Measurements from ENCODE around the gene GTF2F1. TPM values are rescaled to one million over a fixed set of nuclear protein-coding genes. Genes with fewer than 3 reads are reported as not detected.
A peak's percentile ranks its signal among the peaks of the same experiment; 100 is the strongest.
"Not testable (repeated sequence)": the region's sequence is repeated elsewhere in the genome, so short reads cannot be mapped to it uniquely, and the experiment has no call there.

Gene GTF2F1
- polyA plus RNA-seq, 4 donors: 63.2 to 101 (median 64.7) TPM

GRCh38 chr19:6400062-6400944, 7.3 kb upstream of the GTF2F1 start:
- FAIRE-seq; H3K27me3 ChIP-seq (ENCODE audit: control insufficient read depth in 3 of 3, insufficient read depth in 3 of 3, low read length in 3 of 3); DNase-seq; H3K36me3 ChIP-seq (ENCODE audit: control insufficient read depth in 3 of 3, insufficient read depth in 2 of 3, low read depth in 1 of 3, low read length in 3 of 3); H3K4me3 ChIP-seq (ENCODE audit: low read depth in 1 of 3, low read length in 3 of 3); H3K9me3 ChIP-seq (ENCODE audit: control insufficient read depth in 2 of 2, insufficient read depth in 1 of 2, low read depth in 1 of 2, low read length in 1 of 2); H3K27ac ChIP-seq (ENCODE audit: low read depth in 1 of 3, low read length in 2 of 3): not testable (repeated sequence)
- H3K4me1 ChIP-seq (ENCODE audit: control insufficient read depth in 3 of 3, insufficient read depth in 2 of 3, low read depth in 1 of 3, low read length in 2 of 3): peaks cover 0 to 25% (median 0%) of the 10 kb centered on the region in 3 donors
- WGBS, 3 donors: 84 to 89% (median 84%) methylated on average over 23 of the region's 23 CpGs

GRCh38 chr19:6396305-6396704, 3.3 kb upstream of the GTF2F1 start:
- peaks cover 0 to 11% (median 0%) of the 10 kb centered on the region in 3 donors for H3K4me1 ChIP-seq (ENCODE audit: control insufficient read depth in 3 of 3, insufficient read depth in 2 of 3, low read depth in 1 of 3, low read length in 2 of 3)
- no peak overlapping the region for H3K27ac ChIP-seq (ENCODE audit: low read depth in 1 of 3, low read length in 2 of 3)
- WGBS, 3 donors: 92 to 97% (median 94%) methylated on average over 12 of the region's 12 CpGs
- DNase-seq: no peak
- no peak overlapping the region for H3K4me3 ChIP-seq (ENCODE audit: low read depth in 1 of 3, low read length in 3 of 3)
- no peak for FAIRE-seq
- no peaks in the 10 kb centered on the region for H3K27me3 ChIP-seq (ENCODE audit: control insufficient read depth in 3 of 3, insufficient read depth in 3 of 3, low read length in 3 of 3)
- H3K9me3 ChIP-seq (ENCODE audit: control insufficient read depth in 2 of 2, insufficient read depth in 1 of 2, low read depth in 1 of 2, low read length in 1 of 2): no peaks in the 10 kb centered on the region
- H3K36me3 ChIP-seq (ENCODE audit: control insufficient read depth in 3 of 3, insufficient read depth in 2 of 3, low read depth in 1 of 3, low read length in 3 of 3): peaks cover 0 to 5% (median 0%) of the 10 kb centered on the region in 3 donors

GRCh38 chr19:6394831-6395230, 1.9 kb upstream of the GTF2F1 start:
- WGBS, 3 donors: 93 to 96% (median 94%) methylated on average over 3 of the region's 3 CpGs

GRCh38 chr19:6393983-6394412, 1.0 kb upstream of the GTF2F1 start:
- peaks cover 0 to 17% (median 5%) of the 10 kb centered on the region in 3 donors for H3K36me3 ChIP-seq (ENCODE audit: control insufficient read depth in 3 of 3, insufficient read depth in 2 of 3, low read depth in 1 of 3, low read length in 3 of 3)
- 26 to 33% (median 31%) methylated on average over 14 of the region's 14 CpGs for WGBS, 3 donors
- peak overlapping the region in 2 of 3 donors; percentile 81 to 86 for H3K4me3 ChIP-seq (ENCODE audit: low read depth in 1 of 3, low read length in 3 of 3)
- no peaks in the 10 kb centered on the region for H3K27me3 ChIP-seq (ENCODE audit: control insufficient read depth in 3 of 3, insufficient read depth in 3 of 3, low read length in 3 of 3)
- H3K27ac ChIP-seq (ENCODE audit: low read depth in 1 of 3, low read length in 2 of 3): peak overlapping the region; percentile 39 to 97 (median 95)
- peaks cover 0 to 11% (median 0%) of the 10 kb centered on the region in 3 donors for H3K4me1 ChIP-seq (ENCODE audit: control insufficient read depth in 3 of 3, insufficient read depth in 2 of 3, low read depth in 1 of 3, low read length in 2 of 3)
- no peak for DNase-seq
- no peaks in the 10 kb centered on the region for H3K9me3 ChIP-seq (ENCODE audit: control insufficient read depth in 2 of 2, insufficient read depth in 1 of 2, low read depth in 1 of 2, low read length in 1 of 2)
- FAIRE-seq: no peak

More at GRCh38 chr19:6394831-6395230, 1.9 kb upstream of the GTF2F1 start:
- no peak for DNase-seq
- Histone ChIP-seq H3K4me1 (ENCODE audit: control insufficient read depth in 3 of 3, insufficient read depth in 2 of 3, low read depth in 1 of 3, low read length in 2 of 3) (peaks cover 0 to 11% (median 0%) of the 10 kb centered on the region in 3 donors), H3K9me3 (ENCODE audit: control insufficient read depth in 2 of 2, insufficient read depth in 1 of 2, low read depth in 1 of 2, low read length in 1 of 2) (no peaks in the 10 kb centered on the region), H3K27me3 (ENCODE audit: control insufficient read depth in 3 of 3, insufficient read depth in 3 of 3, low read length in 3 of 3) (no peaks in the 10 kb centered on the region), H3K36me3 (ENCODE audit: control insufficient read depth in 3 of 3, insufficient read depth in 2 of 3, low read depth in 1 of 3, low read length in 3 of 3) (peaks cover 0 to 10% (median 1%) of the 10 kb centered on the region in 3 donors), H3K27ac (ENCODE audit: low read depth in 1 of 3, low read length in 2 of 3) (no peak overlapping the region), H3K4me3 (ENCODE audit: low read depth in 1 of 3, low read length in 3 of 3) (no peak overlapping the region)
- no peak for FAIRE-seq

GRCh38 chr19:6392221-6393073, 517 bp downstream of the GTF2F1 start:
- DNase-seq (peak in 1 of 2 donors; percentile 27), FAIRE-seq (no peak)
- H3K9me3 ChIP-seq (ENCODE audit: control insufficient read depth in 2 of 2, insufficient read depth in 1 of 2, low read depth in 1 of 2, low read length in 1 of 2): no peaks in the 10 kb centered on the region
- peaks cover 0 to 11% (median 0%) of the 10 kb centered on the region in 3 donors for H3K4me1 ChIP-seq (ENCODE audit: control insufficient read depth in 3 of 3, insufficient read depth in 2 of 3, low read depth in 1 of 3, low read length in 2 of 3)
- peak overlapping the region; percentile 59 to 97 (median 95) for H3K27ac ChIP-seq (ENCODE audit: low read depth in 1 of 3, low read length in 2 of 3)
- no peaks in the 10 kb centered on the region for H3K27me3 ChIP-seq (ENCODE audit: control insufficient read depth in 3 of 3, insufficient read depth in 3 of 3, low read length in 3 of 3)
- H3K36me3 ChIP-seq (ENCODE audit: control insufficient read depth in 3 of 3, insufficient read depth in 2 of 3, low read depth in 1 of 3, low read length in 3 of 3): peaks cover 2 to 32% (median 8%) of the 10 kb centered on the region in 3 donors
- WGBS, 3 donors: 6 to 7% (median 6%) methylated on average over 30 of the region's 30 CpGs
- H3K4me3 ChIP-seq (ENCODE audit: low read depth in 1 of 3, low read length in 3 of 3): peak overlapping the region; percentile 81 to 86 (median 86)

- 91 to 96% (median 92%) methylated on average over 19 of the region's 19 CpGs for WGBS, 3 donors
- no peak for FAIRE-seq
- peaks cover 0 to 4% (median 0%) of the 10 kb centered on the region in 3 donors for H3K4me1 ChIP-seq (ENCODE audit: control insufficient read depth in 3 of 3, insufficient read depth in 2 of 3, low read depth in 1 of 3, low read length in 2 of 3)
- peaks cover 11 to 74% (median 18%) of the 10 kb centered on the region in 3 donors for H3K36me3 ChIP-seq (ENCODE audit: control insufficient read depth in 3 of 3, insufficient read depth in 2 of 3, low read depth in 1 of 3, low read length in 3 of 3)
- no peaks in the 10 kb centered on the region for H3K9me3 ChIP-seq (ENCODE audit: control insufficient read depth in 2 of 2, insufficient read depth in 1 of 2, low read depth in 1 of 2, low read length in 1 of 2)
- no peak overlapping the region for H3K4me3 ChIP-seq (ENCODE audit: low read depth in 1 of 3, low read length in 3 of 3)
- no peak for DNase-seq
- H3K27me3 ChIP-seq (ENCODE audit: control insufficient read depth in 3 of 3, insufficient read depth in 3 of 3, low read length in 3 of 3): no peaks in the 10 kb centered on the region
- H3K27ac ChIP-seq (ENCODE audit: low read depth in 1 of 3, low read length in 2 of 3): no peak overlapping the region
Measured at GRCh38 chr19:6387372-6387771, 5.6 kb downstream of the GTF2F1 start.

GRCh38 chr19:6384381-6384780, 8.6 kb downstream of the GTF2F1 start:
- H3K4me1 ChIP-seq (ENCODE audit: control insufficient read depth in 3 of 3, insufficient read depth in 2 of 3, low read depth in 1 of 3, low read length in 2 of 3): no peaks in the 10 kb centered on the region
- FAIRE-seq (no peak), DNase-seq (no peak)
- peaks cover 25 to 89% (median 31%) of the 10 kb centered on the region in 3 donors for H3K36me3 ChIP-seq (ENCODE audit: control insufficient read depth in 3 of 3, insufficient read depth in 2 of 3, low read depth in 1 of 3, low read length in 3 of 3)
- H3K27ac ChIP-seq (ENCODE audit: low read depth in 1 of 3, low read length in 2 of 3): no peak overlapping the region
- H3K9me3 ChIP-seq (ENCODE audit: control insufficient read depth in 2 of 2, insufficient read depth in 1 of 2, low read depth in 1 of 2, low read length in 1 of 2): peaks cover 0 to 11% of the 10 kb centered on the region in 2 donors
- no peaks in the 10 kb centered on the region for H3K27me3 ChIP-seq (ENCODE audit: control insufficient read depth in 3 of 3, insufficient read depth in 3 of 3, low read length in 3 of 3)
- WGBS, 3 donors: 87 to 95% (median 93%) methylated on average over 4 of the region's 4 CpGs
- H3K4me3 ChIP-seq (ENCODE audit: low read depth in 1 of 3, low read length in 3 of 3): no peak overlapping the region

GRCh38 chr19:6383188-6383587, 9.8 kb downstream of the GTF2F1 start:
- Histone ChIP-seq H3K36me3 (ENCODE audit: control insufficient read depth in 3 of 3, insufficient read depth in 2 of 3, low read depth in 1 of 3, low read length in 3 of 3) (peaks cover 25 to 88% (median 30%) of the 10 kb centered on the region in 3 donors), H3K9me3 (ENCODE audit: control insufficient read depth in 2 of 2, insufficient read depth in 1 of 2, low read depth in 1 of 2, low read length in 1 of 2) (peaks cover 0 to 11% of the 10 kb centered on the region in 2 donors), H3K4me3 (ENCODE audit: low read depth in 1 of 3, low read length in 3 of 3) (no peak overlapping the region)

More at GRCh38 chr19:6383188-6383587, 9.8 kb downstream of the GTF2F1 start:
- FAIRE-seq (no peak), DNase-seq (no peak)
- H3K27me3 ChIP-seq (ENCODE audit: control insufficient read depth in 3 of 3, insufficient read depth in 3 of 3, low read length in 3 of 3): no peaks in the 10 kb centered on the region
- WGBS, 3 donors: 96 to 97% (median 96%) methylated on average over 19 of the region's 19 CpGs
- H3K27ac ChIP-seq (ENCODE audit: low read depth in 1 of 3, low read length in 2 of 3): no peak overlapping the region
- no peaks in the 10 kb centered on the region for H3K4me1 ChIP-seq (ENCODE audit: control insufficient read depth in 3 of 3, insufficient read depth in 2 of 3, low read depth in 1 of 3, low read length in 2 of 3)

Data from small intestine (tissue), 7 donors.